Natural killer cell (primary cell): ENCODE results near the gene MYMX. TPM values are rescaled to one million over a fixed set of nuclear protein-coding genes. Genes with fewer than 3 reads are reported as not detected.

Source experiments
- ATAC-seq, 3 donors: fragments of 150-1000 bp in 2 of 3; fragments of 200-7000 bp in 1 of 3; cut with Tn5 transposase; 1 replicate in 1 of 3; 2 replicates in 2 of 3; pipeline ENCODE4 v1.10.0; 2021; ENCODE audit warnings: mild to moderate bottlenecking in 2 of 3, moderate library complexity in 2 of 3
- DNase-seq, 2 donors: peaks; one replicate each; pipeline versions ENCODE4 v3.0.0 to v3.0.0-alpha.2; 2013 to 2021; ENCODE audit warnings: mixed read lengths in 1 of 2
- H3K27ac ChIP-seq: one replicate; pipeline ENCODE4 v1.5.1; 2013; ENCODE audit warnings: mild to moderate bottlenecking, low read length
- H3K27me3 ChIP-seq: one replicate; pipeline ENCODE4 v1.6.1; 2013; ENCODE audit warnings: low read length; ENCODE audit not compliant: control insufficient read depth, insufficient read depth
- H3K36me3 ChIP-seq: one replicate; pipeline ENCODE4 v1.6.1; 2013; ENCODE audit warnings: low read length; ENCODE audit not compliant: control insufficient read depth, insufficient read depth
- H3K4me1 ChIP-seq: one replicate; pipeline ENCODE4 v1.6.1; 2013; ENCODE audit warnings: low read length; ENCODE audit not compliant: control insufficient read depth, insufficient read depth
- H3K4me3 ChIP-seq: one replicate; pipeline ENCODE4 v1.5.1; 2013; ENCODE audit warnings: low read length
- H3K9me3 ChIP-seq: one replicate; pipeline ENCODE4 v1.6.1; 2013; ENCODE audit warnings: low read length; ENCODE audit not compliant: control insufficient read depth, insufficient read depth
- H3K27ac Mint-ChIP-seq, 2 donors: one replicate each; pipeline ENCODE4 v1.8.0; 2022; ENCODE audit warnings: mild to moderate bottlenecking in 2 of 2, mixed read lengths in 2 of 2, moderate library complexity in 1 of 2
- H3K27me3 Mint-ChIP-seq, 2 donors: one replicate each; pipeline ENCODE4 v1.8.0; 2022; ENCODE audit warnings: low read depth in 2 of 2, mixed read lengths in 2 of 2
- H3K36me3 Mint-ChIP-seq: one replicate; pipeline ENCODE4 v1.8.0; 2022; ENCODE audit warnings: mixed read lengths
- H3K4me1 Mint-ChIP-seq, 2 donors: one replicate each; pipeline ENCODE4 v1.8.0; 2022; ENCODE audit warnings: mixed read lengths in 2 of 2
- H3K4me3 Mint-ChIP-seq: one replicate; pipeline ENCODE4 v1.8.0; 2022; ENCODE audit warnings: mild to moderate bottlenecking, moderate library complexity, mixed read lengths
- H3K9me3 Mint-ChIP-seq, 2 donors: one replicate each; pipeline ENCODE4 v1.8.0; 2022; ENCODE audit warnings: mixed read lengths in 2 of 2
- CTCF ChIP-seq: fragments of 200-600 bp; IDR thresholded peaks from one replicate; pipeline ENCODE4 v1.8.0; 2022; ENCODE audit warnings: antibody characterized with exemption
- WGBS: methylation state at CpG from one replicate; pipeline ENCODE4 v1.1.7; 2013; ENCODE audit warnings: missing lambda C conversion rate; ENCODE audit not compliant: insufficient coverage; 5-methylcytosine and 5-hydroxymethylcytosine counted together
- intact Hi-C: fragments of 100-400 bp; cut with micrococcal nuclease; formaldehyde crosslinking; loops from one replicate; pipeline ENCODE4 v1.14.2; 2022
- total RNA-seq, 4 donors: library from RNA; stranded (reverse); fragments of 120-200 nt in 1 of 4; gene quantifications; one replicate each; pipeline versions ENCODE4 v1.2.3 to v1.2.4, GENCODE V29; 2013 to 2022

Gene MYMX
- total RNA-seq, 3 donors from 2014 or later (not counting 1 experiment from before 2014, with no cell fraction given) = not detected

DNA sequence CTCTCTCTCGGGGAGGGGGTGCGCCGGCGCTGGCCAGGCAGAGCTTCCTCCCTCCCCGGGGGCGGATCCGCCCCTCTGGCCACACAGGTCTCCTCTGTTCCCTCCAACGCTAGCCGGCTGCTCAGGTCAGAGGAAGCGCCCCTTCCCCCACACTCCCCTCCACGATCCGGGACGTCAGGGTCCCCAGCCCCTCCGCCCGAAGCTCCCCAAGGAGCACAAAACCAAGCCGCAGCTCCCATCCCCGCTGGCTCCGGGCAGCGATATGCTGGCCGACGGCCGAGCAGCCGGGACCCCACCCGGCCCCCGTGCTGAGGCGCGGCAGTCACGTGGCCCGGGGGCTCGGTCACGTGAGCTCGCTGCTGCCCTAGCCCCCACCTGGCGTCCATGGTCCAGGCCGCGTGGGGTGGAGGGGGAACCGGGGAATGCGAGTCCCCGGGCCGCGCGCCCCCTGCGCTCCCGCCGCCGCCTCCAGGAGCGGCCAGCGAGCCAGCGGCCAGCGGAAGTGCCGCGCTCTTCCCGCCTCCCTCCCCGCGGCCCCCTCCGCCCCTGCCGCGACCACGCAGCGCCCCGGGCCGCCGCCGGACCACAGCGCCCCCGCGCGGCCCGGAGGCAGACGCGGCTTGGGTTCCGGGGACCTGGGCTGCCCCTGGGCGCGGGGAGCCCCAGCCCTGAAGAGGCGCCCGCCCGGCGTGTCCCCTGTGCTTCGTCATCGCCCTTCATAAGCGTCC is 40.5 kb downstream of the MYMX start, which contains the start of gene SLC35B2:
Gene SLC35B2, minus strand, starts transcription at position 504 of the 728 bp plus-strand sequence. Its CDS starts 118 bp downstream, at position 386.
- Mint-ChIP-seq H3K9me3 (no peaks in the 10 kb centered on the region), H3K27ac (peak within 1 kb of the TSS; percentile 90 to 97), H3K4me1 (peaks cover 45 to 64% of the 10 kb centered on the region in 2 donors), H3K27me3 (no peaks in the 10 kb centered on the region), H3K4me3 (peak within 1 kb of the TSS; percentile 92), H3K36me3 (no peaks in the 10 kb centered on the region)
- intact Hi-C loops = loop anchor here (1.0 to 2.0 kb wide), 3 partner anchors 10 to 84 kb away; partner anchors contain the start of genes HSP90AB1 and SLC29A1
- H3K4me1 ChIP-seq = peaks cover 32% of the 10 kb centered on the region
- H3K36me3 ChIP-seq = peaks cover 51% of the 10 kb centered on the region
- peak within 1 kb of the TSS; percentile 79 for H3K27ac ChIP-seq
- ATAC-seq = peak; percentile 80 to 92 (median 86)
- H3K27me3 ChIP-seq = no peaks in the 10 kb centered on the region
- peak; percentile 76 to 86 for DNase-seq
- WGBS = under 1% methylated on average over 80 of the region's 80 CpGs
- H3K4me3 ChIP-seq = peak within 1 kb of the TSS; percentile 71
- H3K9me3 ChIP-seq = no peaks in the 10 kb centered on the region
- TF ChIP-seq CTCF = peak; percentile 66

GRCh38 chr6:44257753-44258324 is 41.1 kb downstream of the MYMX start:
- intact Hi-C loops = loop anchor here (1.0 to 2.0 kb wide), 3 partner anchors 11 to 85 kb away; partner anchors contain the start of genes HSP90AB1 and SLC29A1
- 44% methylated on average over 15 of the region's 15 CpGs for WGBS
- ATAC-seq = no peak
- Mint-ChIP-seq H3K27ac (peak overlapping the region; percentile 89 to 97), H3K27me3 (no peaks in the 10 kb centered on the region), H3K4me3 (peak overlapping the region; percentile 92), H3K4me1 (peaks cover 45 to 70% of the 10 kb centered on the region in 2 donors), H3K36me3 (no peaks in the 10 kb centered on the region), H3K9me3 (no peaks in the 10 kb centered on the region)
- H3K9me3 ChIP-seq = no peaks in the 10 kb centered on the region
- H3K27ac ChIP-seq = peak overlapping the region; percentile 79
- peak; percentile 33 for TF ChIP-seq CTCF
- no peak for DNase-seq
- no peaks in the 10 kb centered on the region for H3K27me3 ChIP-seq
- H3K4me1 ChIP-seq = peaks cover 39% of the 10 kb centered on the region
- H3K4me3 ChIP-seq = peak overlapping the region; percentile 11
- H3K36me3 ChIP-seq = peaks cover 47% of the 10 kb centered on the region

- no peak for TF ChIP-seq CTCF
- no peak for ATAC-seq
- peak in 1 of 2 donors; percentile 8 for DNase-seq
- no peaks in the 10 kb centered on the region for H3K9me3 Mint-ChIP-seq
- no peaks in the 10 kb centered on the region for H3K9me3 ChIP-seq
- peaks cover 42% of the 10 kb centered on the region for H3K36me3 ChIP-seq
- H3K4me1 ChIP-seq = peaks cover 44% of the 10 kb centered on the region
- WGBS = 80% methylated on average over 9 of the region's 9 CpGs
- H3K27me3 Mint-ChIP-seq = no peaks in the 10 kb centered on the region
- H3K27ac ChIP-seq = peak overlapping the region; percentile 79
- no peak overlapping the region for H3K4me3 ChIP-seq
- intact Hi-C loops = no loop called here
- H3K27me3 ChIP-seq = no peaks in the 10 kb centered on the region
- peaks cover 45 to 70% of the 10 kb centered on the region in 2 donors for H3K4me1 Mint-ChIP-seq
- peak overlapping the region; percentile 89 to 97 for H3K27ac Mint-ChIP-seq
- H3K36me3 Mint-ChIP-seq = no peaks in the 10 kb centered on the region
- peak overlapping the region; percentile 92 for H3K4me3 Mint-ChIP-seq
Observed at GRCh38 chr6:44258325-44258863, 41.7 kb downstream of the MYMX start.
